GM12878 (cell line): ENCODE data around the gene LMAN2. TPM values are rescaled to one million over a fixed set of nuclear protein-coding genes. Genes with fewer than 3 reads are reported as not detected.
A peak's percentile ranks its signal among the peaks of the same experiment; 100 is the strongest.

Source experiments
- ATAC-seq: fragments of 200-7000 bp; cut with Tn5 transposase; 3 replicates; pipeline ENCODE4 v1.9.1; 2020; ENCODE audit warnings: mild to moderate bottlenecking, moderate library complexity
- BruUV-seq: library from RNA; stranded (reverse); fragments of 400-500 nt; replicated peaks from 2 replicates; lab custom pipeline; 2021; lab: Mats Ljungman, UMichigan
- CTCF ChIA-PET: fragments of 300-600 bp; sonication (Branson Sonifier 250); formaldehyde crosslinking; extraction: SDS; loops from one replicate; lab custom pipeline; 2021; ENCODE audit warnings: inconsistent platforms; lab: Yijun Ruan, JAX
- POLR2A ChIA-PET: fragments of 350-600 bp; formaldehyde crosslinking; extraction: SDS; loops from one replicate; lab custom pipeline; 2021; ENCODE audit warnings: inconsistent platforms; lab: Charles Lee
- RAD21 ChIA-PET: fragments of 300-600 bp; sonication (Branson Sonifier 250); formaldehyde crosslinking; loops from one replicate; lab custom pipeline; 2023; ENCODE audit warnings: antibody characterized with exemption; ENCODE audit not compliant: unreplicated experiment; lab: Charles Lee
- SMC1A ChIA-PET: fragments of 300-600 bp; sonication (Branson Sonifier 250); formaldehyde crosslinking; loops from one replicate; lab custom pipeline; 2023; ENCODE audit not compliant: unreplicated experiment, uncharacterized antibody; lab: Charles Lee
- DNase-seq: peaks from one replicate; pipeline ENCODE4 v3.0.0-alpha.2; 2011; ENCODE audit warnings: low read depth, low spot score
- FAIRE-seq: peaks from 3 replicates; lab custom pipeline; 2011; peaks lifted over from hg19 to GRCh38; lab: Jason Lieb, UNC
- H2AFZ ChIP-seq: 2 replicates; pipeline ENCODE4 v1.6.0; 2011; ENCODE audit warnings: low read depth, low read length, control low read depth; ENCODE audit not compliant: control insufficient read depth
- H3K27ac ChIP-seq: 2 replicates; pipeline ENCODE4 v1.5.1; 2011; ENCODE audit warnings: control low read depth; ENCODE audit not compliant: control insufficient read depth, insufficient read depth
- H3K27me3 ChIP-seq, 2 experiments: replicated peaks in 1 of 2; 2 replicates each; pipeline versions ENCODE4 v1.6.0 to v1.6.1; 2011; ENCODE audit warnings: low read length in 1 of 2; ENCODE audit not compliant: control insufficient read depth in 2 of 2, insufficient read depth in 2 of 2
- H3K36me3 ChIP-seq, 2 experiments: 2 replicates each; pipeline ENCODE4 v1.5.1; 2011; ENCODE audit warnings: low read length in 1 of 2; ENCODE audit not compliant: control insufficient read depth in 2 of 2, insufficient read depth in 2 of 2
- H3K4me1 ChIP-seq: 2 replicates; pipeline ENCODE4 v1.6.1; 2011; ENCODE audit warnings: mild to moderate bottlenecking, low read length, moderate library complexity, mixed read lengths; ENCODE audit not compliant: control insufficient read depth, insufficient read depth
- H3K4me2 ChIP-seq: 2 replicates; pipeline ENCODE4 v1.6.0; 2011; ENCODE audit warnings: control low read depth; ENCODE audit not compliant: control insufficient read depth, insufficient read depth
- H3K4me3 ChIP-seq: fragments of 200-600 bp; sonication (generic); 2 replicates; pipeline ENCODE4 v1.5.1; 2016
- H3K79me2 ChIP-seq: 2 replicates; pipeline ENCODE4 v1.6.0; 2011; ENCODE audit warnings: low read length; ENCODE audit not compliant: control insufficient read depth, insufficient read depth
- H3K9ac ChIP-seq: 2 replicates; pipeline ENCODE4 v1.8.0; 2011; ENCODE audit warnings: low read length, control low read depth, mixed read lengths; ENCODE audit not compliant: control insufficient read depth, insufficient read depth
- H3K9me3 ChIP-seq: replicated peaks from 3 replicates; pipeline ENCODE4 v1.5.1; 2011; ENCODE audit warnings: mild to moderate bottlenecking, low read length; ENCODE audit not compliant: control insufficient read depth, insufficient read depth
- H4K20me1 ChIP-seq: 2 replicates; pipeline ENCODE4 v1.6.0; 2011; ENCODE audit not compliant: control insufficient read depth, insufficient read depth
- ATF7 ChIP-seq: fragments of 450-650 bp; IDR thresholded peaks from 2 replicates; pipeline ENCODE4 v1.6.1; 2016; ENCODE audit warnings: low read depth, mild to moderate bottlenecking
- CHD1 ChIP-seq: IDR thresholded peaks from 2 replicates; pipeline ENCODE4 v1.6.1; 2012; ENCODE audit warnings: low read depth, low read length, improper control_type of control experiment
- CTCF ChIP-seq, 3 experiments: IDR thresholded peaks in 2 of 3; conservative IDR thresholded peaks in 1 of 3; 2 replicates each; pipeline ENCODE4 v1.5.1; 2011; ENCODE audit warnings: low read depth in 3 of 3, low read length in 3 of 3, mild to moderate bottlenecking in 3 of 3, control low read depth in 2 of 3, moderate library complexity in 2 of 3, inconsistent platforms in 1 of 3, mixed read lengths in 1 of 3; ENCODE audit not compliant: control insufficient read depth in 2 of 3, insufficient read depth in 1 of 3; ENCODE audit errors: extremely low read depth in 1 of 3
- EED ChIP-seq: sonication (generic); IDR thresholded peaks from 2 replicates; pipeline ENCODE4 v1.6.1; 2016; ENCODE audit warnings: antibody characterized with exemption, low read depth
- ESRRA ChIP-seq: IDR thresholded peaks from 2 replicates; pipeline ENCODE4 v1.6.1; 2012; ENCODE audit warnings: mild to moderate bottlenecking, low read length, improper control_type of control experiment
- JUND ChIP-seq: IDR thresholded peaks from 2 replicates; pipeline ENCODE4 v1.6.1; 2012; ENCODE audit warnings: low read depth, mild to moderate bottlenecking, low read length, improper control_type of control experiment, moderate library complexity
- MXI1 ChIP-seq: fragments of 150-350 bp; IDR thresholded peaks from 2 replicates; pipeline ENCODE4 v1.6.1; 2011; ENCODE audit warnings: low read depth, mild to moderate bottlenecking, inconsistent platforms, low read length, improper control_type of control experiment
- NFYB ChIP-seq: IDR thresholded peaks from 2 replicates; pipeline ENCODE4 v1.6.1; 2011; ENCODE audit warnings: low read depth, mild to moderate bottlenecking, low read length, improper control_type of control experiment, moderate library complexity; ENCODE audit not compliant: insufficient read depth
- PAX5 ChIP-seq: IDR thresholded peaks from 2 replicates; pipeline ENCODE4 v1.6.1; 2011; ENCODE audit warnings: low read depth, low read length, borderline replicate concordance
- RCOR1 ChIP-seq: conservative IDR thresholded peaks from 2 replicates; pipeline ENCODE4 v1.6.1; 2012; ENCODE audit warnings: low read depth, low read length, improper control_type of control experiment
- SMAD5 ChIP-seq: IDR thresholded peaks from 2 replicates; pipeline ENCODE4 v1.6.1; 2016; ENCODE audit warnings: antibody characterized with exemption, low read depth
- SMARCA5 ChIP-seq: fragments of 450-650 bp; IDR thresholded peaks from 2 replicates; pipeline ENCODE4 v1.6.1; 2017; ENCODE audit warnings: mild to moderate bottlenecking
- SRF ChIP-seq, 2 experiments: IDR thresholded peaks; 2 replicates each; pipeline ENCODE4 v1.6.1; 2011; ENCODE audit warnings: low read depth in 2 of 2, low read length in 2 of 2, mild to moderate bottlenecking in 1 of 2, moderate library complexity in 1 of 2
- TCF12 ChIP-seq: IDR thresholded peaks from 2 replicates; pipeline ENCODE4 v1.6.1; 2011; ENCODE audit warnings: low read depth, mild to moderate bottlenecking, low read length
- YY1 ChIP-seq: IDR thresholded peaks from 2 replicates; pipeline ENCODE4 v1.6.1; 2011; ENCODE audit warnings: low read depth, mild to moderate bottlenecking, low read length
- ZBTB11 ChIP-seq: fragments of 450-650 bp; formaldehyde crosslinking; IDR thresholded peaks from 2 replicates; pipeline ENCODE4 v1.5.0; 2022; ENCODE audit warnings: mild to moderate bottlenecking, missing genetic modification characterization
- ZNF207 ChIP-seq: fragments of 450-650 bp; IDR thresholded peaks from 2 replicates; pipeline ENCODE4 v1.6.1; 2014; ENCODE audit warnings: antibody characterized with exemption, mild to moderate bottlenecking, borderline replicate concordance
- WGBS: methylation state at CpG from one replicate; pipeline ENCODE4 v1.1.6; 2016; ENCODE audit warnings: low lambda C conversion rate; ENCODE audit not compliant: insufficient replicate concordance, insufficient coverage; ENCODE audit errors: missing lambda C conversion rate; 5-methylcytosine and 5-hydroxymethylcytosine counted together
- in situ Hi-C: fragments of 300-500 bp; cut with MboI; formaldehyde crosslinking; loops from 9 replicates; pipeline ENCODE4 v1.14.3; 2018; ENCODE audit warnings: mixed read lengths
- intact Hi-C: fragments of 100-400 bp; cut with micrococcal nuclease; formaldehyde crosslinking; loops from one replicate; pipeline ENCODE4 v1.14.2; 2022; ENCODE audit not compliant: unreplicated experiment
- polyA plus RNA-seq, 11 experiments: library from polyadenylated mRNA; depleted of rRNA in 4 of 11; unstranded in 6 of 11; stranded (reverse) in 5 of 11; fragments of >200 nt; fragmentation: Nextera tagmentation in 4 of 11; fragmentation: Illumina TruSeq in 1 of 11; extraction: Ambion mirVana in 4 of 11; extraction: Trizol in 1 of 11; gene quantifications; 1 replicate in 1 of 11; 2 replicates in 10 of 11; pipeline versions ENCODE4 v1.2.1 to v1.2.3, GENCODE V29; 2011 to 2016; ENCODE audit warnings: inconsistent platforms in 2 of 11, missing spikeins in 2 of 11, low read depth in 1 of 11
- total RNA-seq, 4 experiments: library from RNA; depleted of rRNA in 3 of 4; stranded (reverse); fragments of >200 nt in 3 of 4; fragmentation: Illumina TruSeq in 1 of 4; extraction: Trizol in 1 of 4; gene quantifications; 2 replicates each; pipeline versions ENCODE4 v1.2.1 to v1.2.3, GENCODE V29; 2013 to 2021

The LMAN2 gene
- total and polyA plus RNA-seq, 10 of the 15 experiments (the other 5 are each of a cell fraction or from before 2014, with no cell fraction given) = 2.4 to 264 (median 147) TPM

- H4K20me1 ChIP-seq = no peaks in the 10 kb centered on the region
- peak overlapping the region; percentile 91 for H3K27ac ChIP-seq
- CTCF ChIA-PET = interaction anchor here (0.6 to 4.4 kb wide), 18 partner anchors 8 to 247 kb away, joined by 3 to 33 read pairs (median 4); partner anchors contain the start of gene LMAN2
- in situ Hi-C loops (no loop called here), intact Hi-C loops (loop anchor here (5.0 kb wide), 1 partner anchor 49 kb away; the partner anchor contains the start of gene MXD3)
- H3K27me3 ChIP-seq = no peaks in the 10 kb centered on the region
- H3K9me3 ChIP-seq = no peaks in the 10 kb centered on the region
- FAIRE-seq = peak; percentile 78
- POLR2A ChIA-PET = interaction anchor here (0.6 to 2.7 kb wide), 11 partner anchors 10 to 804 kb away, joined by 3 to 22 read pairs (median 4); partner anchors contain the start of genes GRK6 and LMAN2
- H3K36me3 ChIP-seq = no peaks in the 10 kb centered on the region; a peak in 1 of 4 replicates
- RAD21 ChIA-PET = interaction anchor here (0.8 to 3.7 kb wide), 11 partner anchors 8 to 248 kb away, joined by 3 to 29 read pairs (median 7); partner anchors contain the start of gene LMAN2
- H3K4me1 ChIP-seq = peaks cover 69% of the 10 kb centered on the region
- BruUV-seq = no TSS peak
- WGBS = 51% methylated on average over 6 of the region's 6 CpGs
- H2AFZ ChIP-seq = no peak overlapping the region
- peaks cover 70% of the 10 kb centered on the region for H3K79me2 ChIP-seq
- no peak for DNase-seq
- peak overlapping the region; percentile 60; the same call in 1 of the 2 replicates for H3K9ac ChIP-seq
- TF ChIP-seq CTCF (IDR thresholded peaks at IDR 0.05 in 2 of 3, conservative IDR thresholded peaks at IDR 0.05 in 1 of 3; ENCODE audit: control insufficient read depth in 2 of 3, extremely low read depth in 1 of 3, insufficient read depth in 1 of 3, low read depth in 3 of 3, low read length in 3 of 3) (peak in 2 of 3 experiments; percentile 23 to 28; a peak in 1 of 6 replicates), TCF12 (0 out of 2 replicates have a peak, but pooled peaks have one; percentile 28), RCOR1 (no peak), ZBTB11 (CRISPR knock-in tag) (no peak), SMAD5 (no peak), MXI1 (no peak), ATF7 (no peak), EED (peak; percentile 43; the same call in 1 of the 2 replicates), SRF (IDR thresholded peaks at IDR 0.05; ENCODE audit: low read depth in 2 of 2, low read length in 2 of 2) (no peak), JUND (no peak), ZNF207 (no peak), YY1 (no peak), NFYB (no peak), CHD1 (no peak), SMARCA5 (no peak), ESRRA (no peak), PAX5 (0 out of 2 replicates have a peak, but pooled peaks have one; percentile 7)
- H3K4me2 ChIP-seq = peak overlapping the region; percentile 93
- peak; percentile 36 for ATAC-seq
- SMC1A ChIA-PET = interaction anchor here (1.1 to 2.2 kb wide), 12 partner anchors 8 to 250 kb away, joined by 3 to 11 read pairs (median 5); partner anchors contain the start of gene LMAN2
- peak overlapping the region; percentile 63 for H3K4me3 ChIP-seq
Observed at GRCh38 chr5:177361418-177362291, 10.2 kb upstream of the LMAN2 start.
